ENCODE measurements around the gene SHMT1.
"Not testable (repeated sequence)": the region's sequence is repeated elsewhere in the genome, so short reads cannot be mapped to it uniquely, and the experiment has no call there.

DNA sequence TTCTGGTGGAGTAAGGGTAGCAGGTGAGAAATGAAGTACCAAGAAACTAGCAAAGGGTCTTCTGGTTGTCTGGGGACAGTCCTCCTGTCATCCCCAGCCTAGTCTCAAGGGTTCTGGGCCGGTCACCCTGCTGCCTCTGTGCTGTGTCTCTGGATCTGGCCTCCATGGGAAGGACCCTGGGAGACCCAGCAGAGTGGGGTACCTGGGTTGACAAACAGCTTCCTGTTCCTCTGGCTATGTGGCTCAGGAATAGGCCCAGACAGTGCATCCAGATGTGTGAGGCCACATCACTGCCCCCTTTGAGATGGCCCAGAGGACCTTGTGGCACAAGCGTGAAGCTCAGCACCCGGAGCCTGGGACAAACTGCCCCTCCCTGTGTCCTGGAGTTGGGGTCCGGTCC lies 24.9 kb upstream of the SHMT1 start:
- TF ChIP-seq, protein P1, sequence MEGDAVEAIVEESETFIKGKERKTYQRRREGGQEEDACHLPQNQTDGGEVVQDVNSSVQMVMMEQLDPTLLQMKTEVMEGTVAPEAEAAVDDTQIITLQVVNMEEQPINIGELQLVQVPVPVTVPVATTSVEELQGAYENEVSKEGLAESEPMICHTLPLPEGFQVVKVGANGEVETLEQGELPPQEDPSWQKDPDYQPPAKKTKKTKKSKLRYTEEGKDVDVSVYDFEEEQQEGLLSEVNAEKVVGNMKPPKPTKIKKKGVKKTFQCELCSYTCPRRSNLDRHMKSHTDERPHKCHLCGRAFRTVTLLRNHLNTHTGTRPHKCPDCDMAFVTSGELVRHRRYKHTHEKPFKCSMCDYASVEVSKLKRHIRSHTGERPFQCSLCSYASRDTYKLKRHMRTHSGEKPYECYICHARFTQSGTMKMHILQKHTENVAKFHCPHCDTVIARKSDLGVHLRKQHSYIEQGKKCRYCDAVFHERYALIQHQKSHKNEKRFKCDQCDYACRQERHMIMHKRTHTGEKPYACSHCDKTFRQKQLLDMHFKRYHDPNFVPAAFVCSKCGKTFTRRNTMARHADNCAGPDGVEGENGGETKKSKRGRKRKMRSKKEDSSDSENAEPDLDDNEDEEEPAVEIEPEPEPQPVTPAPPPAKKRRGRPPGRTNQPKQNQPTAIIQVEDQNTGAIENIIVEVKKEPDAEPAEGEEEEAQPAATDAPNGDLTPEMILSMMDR (IDR thresholded peaks at IDR 0.05) = not testable (repeated sequence)
- not testable (repeated sequence) for TF ChIP-seq ZFX (IDR thresholded peaks at IDR 0.05; ENCODE audit: borderline replicate concordance)
